Ovary (tissue), 9 donors: ENCODE data around the gene FBXL16. TPM values are rescaled to one million over a fixed set of nuclear protein-coding genes. Genes with fewer than 3 reads are reported as not detected.

Source experiments
- DNase-seq, 5 donors: peaks; one replicate each; pipeline ENCODE4 v3.0.0-alpha.2; 2019 to 2020
- H3K27ac ChIP-seq, 2 donors: fragments of 200-600 bp; one replicate each; pipeline versions ENCODE4 v1.5.1 to v1.8.0; 2019 to 2022
- H3K27me3 ChIP-seq: fragments of 200-600 bp; one replicate; pipeline ENCODE4 v1.8.0; 2022
- H3K36me3 ChIP-seq: fragments of 200-600 bp; sonication (generic); one replicate; pipeline ENCODE4 v1.5.1; 2019
- H3K4me1 ChIP-seq: one replicate; pipeline ENCODE4 v1.8.1; 2013; ENCODE audit warnings: mild to moderate bottlenecking, moderate library complexity; ENCODE audit not compliant: insufficient read depth
- H3K4me3 ChIP-seq: fragments of 200-600 bp; sonication (generic); one replicate; pipeline ENCODE4 v1.5.1; 2017
- H3K9me3 ChIP-seq, 2 donors: fragments of 200-600 bp in 1 of 2; sonication (generic) in 1 of 2; one replicate each; pipeline versions ENCODE4 v1.5.1 to v1.8.1; 2013 to 2019; ENCODE audit warnings: mild to moderate bottlenecking in 1 of 2, moderate library complexity in 1 of 2
- CTCF ChIP-seq, 3 donors: fragments of 450-650 bp in 2 of 3; fragments of 200-600 bp in 1 of 3; IDR thresholded peaks; one replicate each; pipeline versions ENCODE4 v1.5.1 to v1.8.0; 2016 to 2022; ENCODE audit warnings: antibody characterized with exemption in 3 of 3, mild to moderate bottlenecking in 1 of 3
- EP300 ChIP-seq: sonication (generic); formaldehyde crosslinking; IDR thresholded peaks from one replicate; pipeline ENCODE4 v1.6.1; 2017; ENCODE audit warnings: antibody characterized with exemption
- POLR2A ChIP-seq: fragments of 450-650 bp; IDR thresholded peaks from one replicate; pipeline ENCODE4 v1.6.1; 2017; ENCODE audit warnings: antibody characterized with exemption, mild to moderate bottlenecking, moderate library complexity
- WGBS, 3 donors: extraction: QIAGEN DNeasy Blood & Tissue Kit in 1 of 3; methylation state at CpG; one replicate each; pipeline versions ENCODE4 v1.1.5 to v1.1.7; 2013 to 2017; 5-methylcytosine and 5-hydroxymethylcytosine counted together
- intact Hi-C, 4 donors: fragments of 100-400 bp; cut with DNase I; formaldehyde crosslinking; loops; one replicate each; pipeline versions ENCODE4 v1.11.0 to v1.15.1; 2022 to 2023
- polyA plus RNA-seq, 2 donors: library from polyadenylated mRNA; stranded (reverse); fragments of 200-250 nt in 1 of 2; fragments of 350-450 nt in 1 of 2; fragmentation: Illumina TruSeq in 1 of 2; extraction: RNeasy Lipid Tissue Mini Kit (QIAGEN cat#74804) in 1 of 2; gene quantifications; one replicate each; pipeline ENCODE4 v1.2.3, GENCODE V29; 2013 to 2014
- total RNA-seq, 7 donors: library from RNA; depleted of rRNA in 2 of 7; stranded (reverse); fragments of >200 nt in 2 of 7; fragmentation: NEBNext Ultra II Directional in 3 of 7; extraction: Animal tissue kit (Norgen Biotek cat#: 25700) in 3 of 7; gene quantifications; one replicate each; pipeline versions ENCODE4 v1.1.0 to v1.2.4, GENCODE V29; 2016 to 2023
- donor health status: DM: no; HTN: no; CAD: no; lungs with moderate emphysema.
- donor health status: DM: no; HTN: no; CAD: no.
- donor health status: Bipolar disorder and iron deficiency.
- donor health status: DM: yes; HTN: yes; CAD: no.
- donor health status: DM: no; HTN: no; CAD: no.
- donor health status: DM: yes; HTN: yes; CAD: no.

The FBXL16 gene
- total and polyA plus RNA-seq, 9 donors: 0.22 to 2.5 (median 0.95) TPM; not detected in 1

DNA sequence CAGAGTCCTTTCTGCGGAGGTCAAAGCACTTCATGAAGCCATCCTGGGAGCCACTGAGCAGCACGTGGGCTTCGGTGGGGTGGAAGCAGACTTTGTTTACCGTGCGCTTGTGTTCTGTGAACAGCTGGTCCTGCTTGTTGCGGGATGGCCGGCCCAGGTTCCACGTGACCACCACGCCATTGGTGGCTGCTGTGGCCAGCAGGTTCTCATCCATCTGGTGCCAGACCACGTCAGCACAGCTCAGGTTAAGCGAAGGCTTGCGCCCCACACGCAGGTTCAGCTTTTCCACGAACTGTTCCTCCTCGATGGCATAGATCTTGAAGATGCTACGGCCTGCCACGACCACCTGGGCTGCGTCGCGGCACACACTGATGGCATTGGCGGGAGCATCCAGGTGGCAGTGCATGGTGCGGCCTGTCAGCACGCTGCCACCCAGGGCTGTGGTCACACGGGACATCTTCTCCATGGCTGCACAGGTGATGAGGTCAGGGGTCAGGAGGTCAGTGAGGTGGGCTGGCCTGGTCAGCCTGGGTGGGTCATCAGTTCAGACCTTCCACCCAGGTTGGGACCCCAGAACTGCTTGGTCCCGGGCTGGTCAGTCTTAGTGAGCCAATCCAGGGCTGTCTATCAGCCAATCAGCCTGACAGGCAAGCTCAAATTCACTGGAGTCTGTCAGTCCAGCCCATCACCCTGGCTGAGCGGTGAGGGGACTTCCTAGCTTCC lies 16.3 kb downstream of the FBXL16 start:
- TF ChIP-seq POLR2A (no peak), CTCF (IDR thresholded peaks at IDR 0.05) (no peak), EP300 (no peak)
- Histone ChIP-seq H3K36me3 (no peaks in the 10 kb centered on the region), H3K4me1 (peaks cover 19% of the 10 kb centered on the region), H3K9me3 (no peaks in the 10 kb centered on the region), H3K27me3 (no peaks in the 10 kb centered on the region), H3K27ac (peak overlapping the region in 1 of 2 donors; percentile 71), H3K4me3 (peak overlapping the region; percentile 96)
- intact Hi-C loops: no loop called here
- 69 to 87% (median 72%) methylated on average over 25 to 26 of the region's 26 CpGs for WGBS, 3 donors
- peak in 1 of 5 donors; percentile 49 for DNase-seq

DNA sequence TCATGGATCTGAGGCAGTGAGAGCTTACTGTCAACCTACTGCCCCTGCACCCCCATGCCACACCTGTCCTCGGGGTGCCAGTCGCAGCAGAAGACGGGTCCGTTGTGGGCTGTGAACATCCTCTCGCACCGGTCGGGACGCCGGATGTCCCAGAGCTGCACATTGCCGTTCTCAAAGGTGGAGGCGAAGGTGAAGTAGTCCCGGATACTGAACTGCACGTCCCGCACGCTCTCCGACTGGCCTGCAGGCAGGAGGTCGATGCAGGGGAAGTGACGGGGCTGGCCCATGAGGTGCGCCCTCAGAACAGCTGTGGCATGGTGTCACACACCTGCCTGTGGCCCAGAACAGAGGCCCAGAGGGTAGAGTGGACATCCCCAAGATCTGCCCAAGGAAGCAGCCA lies 18.1 kb downstream of the FBXL16 start:
- TF ChIP-seq POLR2A (no peak), CTCF (IDR thresholded peaks at IDR 0.05) (no peak), EP300 (no peak)
- intact Hi-C loops: no loop called here
- Histone ChIP-seq H3K9me3 (no peaks in the 10 kb centered on the region), H3K4me3 (no peak overlapping the region), H3K27ac (no peak overlapping the region), H3K27me3 (no peaks in the 10 kb centered on the region), H3K4me1 (peaks cover 28% of the 10 kb centered on the region), H3K36me3 (no peaks in the 10 kb centered on the region)
- 88 to 93% (median 92%) methylated on average over 19 of the region's 19 CpGs for WGBS, 3 donors
- DNase-seq: no peak

DNA sequence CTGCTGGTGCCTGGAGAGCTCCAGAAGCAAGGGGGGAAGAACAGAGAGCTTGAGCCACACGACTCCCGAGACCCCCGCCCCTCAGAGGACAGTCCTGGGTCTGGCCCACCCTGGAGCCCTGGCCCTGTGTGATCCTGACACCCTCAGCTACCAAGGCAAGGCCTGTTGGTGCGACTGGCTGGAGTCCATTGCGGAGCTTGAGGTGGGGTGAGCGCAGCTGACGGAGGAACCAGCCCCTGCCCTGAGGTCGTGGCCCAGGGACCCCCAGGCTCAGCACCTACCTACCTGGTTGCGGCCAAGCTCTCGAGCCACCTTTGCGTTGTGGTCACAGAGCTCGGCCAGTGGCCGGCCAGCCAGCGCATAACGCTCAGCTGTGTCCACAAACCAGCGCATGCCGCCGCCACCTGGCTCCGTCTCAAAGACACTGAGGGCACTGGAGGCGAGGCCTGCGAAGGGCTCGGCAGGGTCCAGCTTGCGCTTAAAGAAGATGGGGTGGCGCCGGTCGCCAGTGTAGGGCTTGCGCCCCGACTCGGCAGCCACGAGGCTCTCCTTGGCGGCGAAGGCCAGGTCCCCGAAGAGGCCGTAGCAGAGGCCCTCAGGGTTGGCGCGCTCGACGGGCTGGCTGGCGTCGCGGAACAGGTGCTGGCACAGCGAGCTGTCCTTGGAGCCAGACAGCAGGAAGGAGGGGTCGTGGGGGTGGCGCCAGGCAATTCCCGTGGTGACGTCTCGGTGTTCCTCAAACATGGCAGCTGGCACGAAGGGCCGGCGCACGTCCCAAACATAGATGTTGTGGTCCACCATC lies 18.9 kb downstream of the FBXL16 start:
- H3K36me3 ChIP-seq: no peaks in the 10 kb centered on the region
- intact Hi-C loops: no loop called here
- H3K27me3 ChIP-seq: no peaks in the 10 kb centered on the region
- no peak for TF ChIP-seq CTCF (IDR thresholded peaks at IDR 0.05)
- TF ChIP-seq EP300: no peak
- TF ChIP-seq POLR2A: no peak
- peaks cover 29% of the 10 kb centered on the region for H3K4me1 ChIP-seq
- H3K9me3 ChIP-seq: no peaks in the 10 kb centered on the region
- H3K4me3 ChIP-seq: no peak overlapping the region
- 88 to 91% (median 89%) methylated on average over 51 of the region's 51 CpGs for WGBS, 3 donors
- H3K27ac ChIP-seq: no peak overlapping the region
- peak in 3 of 5 donors; percentile 26 to 50 (median 43) for DNase-seq

GRCh38 chr16:685967-686366 lies 19.6 kb downstream of the FBXL16 start:
- H3K36me3 ChIP-seq: no peaks in the 10 kb centered on the region
- peaks cover 35% of the 10 kb centered on the region for H3K4me1 ChIP-seq
- H3K4me3 ChIP-seq: no peak overlapping the region
- TF ChIP-seq EP300 (no peak), POLR2A (no peak), CTCF (IDR thresholded peaks at IDR 0.05) (no peak)
- peak; percentile 29 to 68 (median 57) for DNase-seq
- H3K27ac ChIP-seq: no peak overlapping the region
- intact Hi-C loops: no loop called here
- H3K27me3 ChIP-seq: no peaks in the 10 kb centered on the region
- WGBS, 3 donors: 60 to 75% (median 65%) methylated on average over 10 of the region's 10 CpGs
- no peaks in the 10 kb centered on the region for H3K9me3 ChIP-seq
